ENCODE results near the gene PSME2.

GRCh38 chr14:24178399-24179178, 32.2 kb upstream of the PSME2 start:
- no peak for TF ChIP-seq CTCF (IDR thresholded peaks at IDR 0.05)
- TF ChIP-seq POLR2AphosphoS5 (IDR thresholded peaks at IDR 0.05; ENCODE audit: low read depth, low read length), result no peak
- no peak for TF ChIP-seq SIN3A (IDR thresholded peaks at IDR 0.05; ENCODE audit: borderline replicate concordance, insufficient read depth, low read depth, low read length)
- no peak for TF ChIP-seq TCF7L2 (IDR thresholded peaks at IDR 0.05; ENCODE audit: low read depth, low read length)
- no peak for TF ChIP-seq REST (IDR thresholded peaks at IDR 0.05; ENCODE audit: insufficient read depth in 1 of 2, low read depth in 2 of 2, low read length in 1 of 2)
